SK-N-SH treated with all-trans-retinoic acid at 6 μM for 48 hours (cell line): Measurements from ENCODE around the gene INSL3.
"Not testable (repeated sequence)": the region's sequence is repeated elsewhere in the genome, so short reads cannot be mapped to it uniquely, and the experiment has no call there.

ENCODE experiments used
- ARNTL ChIP-seq: fragments of 450-650 bp; formaldehyde crosslinking; IDR thresholded peaks from 2 replicates; pipeline ENCODE4 v1.5.0; 2020; ENCODE audit warnings: low read depth, mild to moderate bottlenecking, moderate library complexity, borderline replicate concordance
- CSDC2 ChIP-seq: fragments of 250-450 bp; sonication (Bioruptor Pico); IDR thresholded peaks from 2 replicates; pipeline ENCODE4 v1.5.0; 2020; ENCODE audit warnings: mild to moderate bottlenecking, moderate library complexity
- ISL1 ChIP-seq: fragments of 250-450 bp; sonication (Bioruptor Pico); IDR thresholded peaks from 2 replicates; pipeline ENCODE4 v2.1.2; 2022; ENCODE audit warnings: mild to moderate bottlenecking, moderate library complexity
- RARB ChIP-seq: fragments of 250-450 bp; sonication (Bioruptor Pico); IDR thresholded peaks from 2 replicates; pipeline ENCODE4 v1.8.0; 2021; ENCODE audit warnings: mild to moderate bottlenecking, moderate library complexity
- SNAI2 ChIP-seq: fragments of 250-450 bp; sonication (Bioruptor Pico); IDR thresholded peaks from 2 replicates; pipeline ENCODE4 v1.5.0; 2020; ENCODE audit warnings: mild to moderate bottlenecking, moderate library complexity
- ZNF565 ChIP-seq: fragments of 450-650 bp; formaldehyde crosslinking; conservative IDR thresholded peaks from 2 replicates; pipeline ENCODE4 v1.5.0; 2020; ENCODE audit warnings: low read depth, mild to moderate bottlenecking, moderate library complexity
- ZNF70 ChIP-seq: fragments of 450-650 bp; formaldehyde crosslinking; IDR thresholded peaks from 2 replicates; pipeline ENCODE4 v1.5.0; 2020; ENCODE audit warnings: mild to moderate bottlenecking, moderate library complexity
- ZNF8 ChIP-seq: fragments of 450-650 bp; formaldehyde crosslinking; IDR thresholded peaks from 2 replicates; pipeline ENCODE4 v1.5.0; 2020; ENCODE audit warnings: mild to moderate bottlenecking, moderate library complexity
- TF ChIP-seq, protein P1 (sequence below): fragments of 250-450 bp; sonication (Bioruptor Pico); IDR thresholded peaks from 2 replicates; pipeline ENCODE4 v1.5.0; 2020; ENCODE audit warnings: mild to moderate bottlenecking, moderate library complexity
- TF ChIP-seq, protein P2 (sequence below): fragments of 250-450 bp; sonication (Bioruptor Pico); IDR thresholded peaks from 2 replicates; pipeline ENCODE4 v1.8.0; 2020; ENCODE audit warnings: mild to moderate bottlenecking, moderate library complexity, borderline replicate concordance

DNA sequence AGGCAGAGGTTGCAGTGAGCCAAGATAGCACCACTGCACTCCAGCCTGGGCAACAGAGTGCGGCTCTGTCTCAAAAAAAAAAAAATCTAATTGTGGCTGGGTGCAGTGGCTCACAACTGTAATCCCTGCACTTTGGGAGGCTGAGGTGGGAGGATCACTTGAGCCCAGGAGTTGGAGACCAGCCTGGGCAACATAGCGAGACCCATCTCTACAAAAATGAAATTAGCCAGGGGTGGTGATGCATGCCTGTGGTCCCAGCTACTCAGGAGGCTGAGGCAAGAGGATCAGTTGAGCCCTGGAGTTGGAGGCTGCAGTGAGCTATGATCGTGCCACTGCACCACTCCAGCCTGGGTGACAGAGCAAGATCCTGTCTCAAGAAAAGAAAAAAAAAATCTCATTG is 22.7 kb downstream of the INSL3 start:
- TF ChIP-seq CSDC2; ISL1; RARB; ZNF8 (CRISPR knock-in tag); ZNF565 (CRISPR knock-in tag); SNAI2 (CRISPR knock-in tag); ARNTL (CRISPR knock-in tag); ZNF70: not testable (repeated sequence)
- TF ChIP-seq, protein P1, sequence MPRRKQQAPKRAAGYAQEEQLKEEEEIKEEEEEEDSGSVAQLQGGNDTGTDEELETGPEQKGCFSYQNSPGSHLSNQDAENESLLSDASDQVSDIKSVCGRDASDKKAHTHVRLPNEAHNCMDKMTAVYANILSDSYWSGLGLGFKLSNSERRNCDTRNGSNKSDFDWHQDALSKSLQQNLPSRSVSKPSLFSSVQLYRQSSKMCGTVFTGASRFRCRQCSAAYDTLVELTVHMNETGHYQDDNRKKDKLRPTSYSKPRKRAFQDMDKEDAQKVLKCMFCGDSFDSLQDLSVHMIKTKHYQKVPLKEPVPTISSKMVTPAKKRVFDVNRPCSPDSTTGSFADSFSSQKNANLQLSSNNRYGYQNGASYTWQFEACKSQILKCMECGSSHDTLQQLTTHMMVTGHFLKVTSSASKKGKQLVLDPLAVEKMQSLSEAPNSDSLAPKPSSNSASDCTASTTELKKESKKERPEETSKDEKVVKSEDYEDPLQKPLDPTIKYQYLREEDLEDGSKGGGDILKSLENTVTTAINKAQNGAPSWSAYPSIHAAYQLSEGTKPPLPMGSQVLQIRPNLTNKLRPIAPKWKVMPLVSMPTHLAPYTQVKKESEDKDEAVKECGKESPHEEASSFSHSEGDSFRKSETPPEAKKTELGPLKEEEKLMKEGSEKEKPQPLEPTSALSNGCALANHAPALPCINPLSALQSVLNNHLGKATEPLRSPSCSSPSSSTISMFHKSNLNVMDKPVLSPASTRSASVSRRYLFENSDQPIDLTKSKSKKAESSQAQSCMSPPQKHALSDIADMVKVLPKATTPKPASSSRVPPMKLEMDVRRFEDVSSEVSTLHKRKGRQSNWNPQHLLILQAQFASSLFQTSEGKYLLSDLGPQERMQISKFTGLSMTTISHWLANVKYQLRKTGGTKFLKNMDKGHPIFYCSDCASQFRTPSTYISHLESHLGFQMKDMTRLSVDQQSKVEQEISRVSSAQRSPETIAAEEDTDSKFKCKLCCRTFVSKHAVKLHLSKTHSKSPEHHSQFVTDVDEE = not testable (repeated sequence)
- TF ChIP-seq, protein P2, sequence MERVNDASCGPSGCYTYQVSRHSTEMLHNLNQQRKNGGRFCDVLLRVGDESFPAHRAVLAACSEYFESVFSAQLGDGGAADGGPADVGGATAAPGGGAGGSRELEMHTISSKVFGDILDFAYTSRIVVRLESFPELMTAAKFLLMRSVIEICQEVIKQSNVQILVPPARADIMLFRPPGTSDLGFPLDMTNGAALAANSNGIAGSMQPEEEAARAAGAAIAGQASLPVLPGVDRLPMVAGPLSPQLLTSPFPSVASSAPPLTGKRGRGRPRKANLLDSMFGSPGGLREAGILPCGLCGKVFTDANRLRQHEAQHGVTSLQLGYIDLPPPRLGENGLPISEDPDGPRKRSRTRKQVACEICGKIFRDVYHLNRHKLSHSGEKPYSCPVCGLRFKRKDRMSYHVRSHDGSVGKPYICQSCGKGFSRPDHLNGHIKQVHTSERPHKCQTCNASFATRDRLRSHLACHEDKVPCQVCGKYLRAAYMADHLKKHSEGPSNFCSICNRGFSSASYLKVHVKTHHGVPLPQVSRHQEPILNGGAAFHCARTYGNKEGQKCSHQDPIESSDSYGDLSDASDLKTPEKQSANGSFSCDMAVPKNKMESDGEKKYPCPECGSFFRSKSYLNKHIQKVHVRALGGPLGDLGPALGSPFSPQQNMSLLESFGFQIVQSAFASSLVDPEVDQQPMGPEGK (CRISPR knock-in tag) = not testable (repeated sequence)
